ENCODE data around the gene ENPP3. TPM values are rescaled to one million over a fixed set of nuclear protein-coding genes. Genes with fewer than 3 reads are reported as not detected.

The ENPP3 gene
- total and polyA plus RNA-seq, 10 of the 15 experiments (the other 5 are each of a cell fraction or from before 2014, with no cell fraction given), result 0.01 TPM; not detected in 9

- TF ChIP-seq PRDM15 (CRISPR knock-in tag; IDR thresholded peaks at IDR 0.05), result no peak
Measured at GRCh38 chr6:131657222-131657621, 20.1 kb downstream of the ENPP3 start (continued).

DNA sequence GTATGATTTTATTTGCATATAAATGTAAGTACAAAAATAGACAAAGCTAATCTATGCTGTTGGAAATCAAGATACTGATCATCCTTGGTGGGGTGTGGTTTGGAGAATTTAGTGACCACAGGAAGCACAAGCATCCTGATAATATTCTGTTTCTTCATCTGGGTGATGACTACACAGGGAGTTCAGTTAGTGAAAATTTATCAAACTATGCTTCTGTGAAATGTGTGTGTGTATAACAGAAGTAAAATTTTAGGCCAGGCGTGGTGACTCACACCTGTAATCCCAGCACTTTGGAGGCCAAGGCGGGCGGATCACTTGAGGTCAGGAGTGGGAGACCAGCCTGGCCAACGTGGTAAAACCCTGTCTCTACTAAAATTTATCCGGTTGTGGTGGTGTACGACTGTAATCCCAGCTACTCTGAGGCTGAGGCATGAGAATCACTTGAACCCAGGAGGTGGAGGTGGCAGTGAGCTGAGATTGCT is 20.6 kb downstream of the ENPP3 start:
- ChIA-PET RAD21 (ENCODE audit: unreplicated experiment) (no interaction called here), CTCF (interaction anchor here (1.4 to 1.6 kb wide), 2 partner anchors 11 to 265 kb away, joined by 3 read pairs; no protein-coding TSS in a partner anchor), SMC1A (ENCODE audit: uncharacterized antibody, unreplicated experiment) (no interaction called here), POLR2A (no interaction called here)
- Histone ChIP-seq H3K27me3 (replicated peaks in 1 of 2; ENCODE audit: control insufficient read depth in 2 of 2, insufficient read depth in 2 of 2, low read length in 1 of 2) (peaks cover 0 to 2% of the 10 kb centered on the region in 2 experiments; a peak in 1 of 4 replicates), H3K4me3 (no peak overlapping the region), H3K27ac (ENCODE audit: control insufficient read depth, insufficient read depth) (no peak overlapping the region), H3K4me2 (ENCODE audit: control insufficient read depth, insufficient read depth) (no peak overlapping the region), H4K20me1 (ENCODE audit: control insufficient read depth, insufficient read depth) (no peaks in the 10 kb centered on the region), H3K36me3 (ENCODE audit: control insufficient read depth in 2 of 2, insufficient read depth in 2 of 2, low read length in 1 of 2) (no peaks in the 10 kb centered on the region), H3K4me1 (ENCODE audit: control insufficient read depth, insufficient read depth, low read length) (no peaks in the 10 kb centered on the region), H3K9ac (ENCODE audit: control insufficient read depth, insufficient read depth, low read length) (no peak overlapping the region), H3K9me3 (replicated peaks; ENCODE audit: control insufficient read depth, insufficient read depth, low read length) (no peaks in the 10 kb centered on the region), H2AFZ (ENCODE audit: control insufficient read depth, low read depth, low read length) (no peak overlapping the region), H3K79me2 (ENCODE audit: control insufficient read depth, insufficient read depth, low read length) (no peaks in the 10 kb centered on the region)
- in situ Hi-C loops (cut with MboI) (no loop called here), intact Hi-C loops (cut with micrococcal nuclease; ENCODE audit: unreplicated experiment) (no loop called here)
- DNase-seq (ENCODE audit: low read depth, low spot score), result no peak
- WGBS (ENCODE audit: insufficient coverage, insufficient replicate concordance, low lambda C conversion rate, missing lambda C conversion rate), result 25% methylated on average over 6 of the region's 6 CpGs
- ATAC-seq, result no peak
- FAIRE-seq, result no peak
- no TSS peak for BruUV-seq (replicated peaks)
- no peak for TF ChIP-seq TBL1XR1 (IDR thresholded peaks at IDR 0.05; ENCODE audit: low read depth, low read length)
- no peak for TF ChIP-seq PRDM15 (CRISPR knock-in tag; IDR thresholded peaks at IDR 0.05)
- TF ChIP-seq, protein P1, sequence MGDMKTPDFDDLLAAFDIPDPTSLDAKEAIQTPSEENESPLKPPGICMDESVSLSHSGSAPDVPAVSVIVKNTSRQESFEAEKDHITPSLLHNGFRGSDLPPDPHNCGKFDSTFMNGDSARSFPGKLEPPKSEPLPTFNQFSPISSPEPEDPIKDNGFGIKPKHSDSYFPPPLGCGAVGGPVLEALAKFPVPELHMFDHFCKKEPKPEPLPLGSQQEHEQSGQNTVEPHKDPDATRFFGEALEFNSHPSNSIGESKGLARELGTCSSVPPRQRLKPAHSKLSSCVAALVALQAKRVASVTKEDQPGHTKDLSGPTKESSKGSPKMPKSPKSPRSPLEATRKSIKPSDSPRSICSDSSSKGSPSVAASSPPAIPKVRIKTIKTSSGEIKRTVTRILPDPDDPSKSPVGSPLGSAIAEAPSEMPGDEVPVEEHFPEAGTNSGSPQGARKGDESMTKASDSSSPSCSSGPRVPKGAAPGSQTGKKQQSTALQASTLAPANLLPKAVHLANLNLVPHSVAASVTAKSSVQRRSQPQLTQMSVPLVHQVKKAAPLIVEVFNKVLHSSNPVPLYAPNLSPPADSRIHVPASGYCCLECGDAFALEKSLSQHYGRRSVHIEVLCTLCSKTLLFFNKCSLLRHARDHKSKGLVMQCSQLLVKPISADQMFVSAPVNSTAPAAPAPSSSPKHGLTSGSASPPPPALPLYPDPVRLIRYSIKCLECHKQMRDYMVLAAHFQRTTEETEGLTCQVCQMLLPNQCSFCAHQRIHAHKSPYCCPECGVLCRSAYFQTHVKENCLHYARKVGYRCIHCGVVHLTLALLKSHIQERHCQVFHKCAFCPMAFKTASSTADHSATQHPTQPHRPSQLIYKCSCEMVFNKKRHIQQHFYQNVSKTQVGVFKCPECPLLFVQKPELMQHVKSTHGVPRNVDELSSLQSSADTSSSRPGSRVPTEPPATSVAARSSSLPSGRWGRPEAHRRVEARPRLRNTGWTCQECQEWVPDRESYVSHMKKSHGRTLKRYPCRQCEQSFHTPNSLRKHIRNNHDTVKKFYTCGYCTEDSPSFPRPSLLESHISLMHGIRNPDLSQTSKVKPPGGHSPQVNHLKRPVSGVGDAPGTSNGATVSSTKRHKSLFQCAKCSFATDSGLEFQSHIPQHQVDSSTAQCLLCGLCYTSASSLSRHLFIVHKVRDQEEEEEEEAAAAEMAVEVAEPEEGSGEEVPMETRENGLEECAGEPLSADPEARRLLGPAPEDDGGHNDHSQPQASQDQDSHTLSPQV (IDR thresholded peaks at IDR 0.05), result no peak
- TF ChIP-seq SMC3 (IDR thresholded peaks at IDR 0.05; ENCODE audit: borderline replicate concordance, low read length), result no peak
- no peak for TF ChIP-seq ZNF687 (IDR thresholded peaks at IDR 0.05)

Data from GM12878 (cell line).